HG03097 (cell line): ENCODE results near the gene P2RY8.
"Not testable (repeated sequence)": the region's sequence is repeated elsewhere in the genome, so short reads cannot be mapped to it uniquely, and the experiment has no call there.

Experiments used
- ATAC-seq: cut with Tn5 transposase; IDR thresholded peaks from one replicate; pipeline ENCODE4 v1.9.1; 2021; ENCODE audit not compliant: unreplicated experiment, low FRiP score

P2RY8 gene

DNA sequence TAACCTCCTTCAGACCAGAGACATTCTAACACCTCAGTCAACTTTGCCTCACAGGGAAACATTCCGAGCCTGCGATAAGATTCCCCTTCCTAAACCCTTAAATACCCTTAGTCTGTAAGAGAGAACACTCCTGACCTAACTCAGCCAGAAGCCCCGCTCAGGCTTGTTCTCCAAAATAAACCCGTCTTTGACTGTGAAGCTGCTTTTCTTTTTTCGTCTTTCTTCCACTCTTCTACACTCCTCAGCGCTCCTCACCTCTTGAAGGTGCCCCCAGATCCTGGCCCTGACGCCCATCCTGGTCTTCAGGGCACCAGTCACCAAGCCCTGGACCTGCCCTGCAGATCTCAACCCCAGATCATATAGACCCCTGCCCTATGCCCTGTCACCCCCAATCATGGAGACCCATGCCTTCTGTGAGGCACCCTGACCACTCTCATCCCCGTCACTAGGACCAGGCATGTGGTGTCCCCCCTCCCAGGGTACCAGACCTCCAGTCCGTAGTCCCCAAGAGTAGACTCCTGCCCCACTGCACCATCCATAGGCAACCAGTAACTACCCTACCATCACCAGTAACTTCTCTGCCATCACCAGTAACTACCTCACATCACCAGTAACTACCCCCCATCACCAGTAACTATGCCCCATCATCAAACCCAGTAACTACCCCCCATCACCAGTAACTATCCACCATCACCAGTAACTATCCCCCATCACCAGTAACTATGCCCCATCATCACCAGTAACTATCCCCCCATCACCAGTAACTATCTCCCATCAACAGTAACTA lies 87.8 kb downstream of the P2RY8 start:
- ATAC-seq, result no peak

DNA sequence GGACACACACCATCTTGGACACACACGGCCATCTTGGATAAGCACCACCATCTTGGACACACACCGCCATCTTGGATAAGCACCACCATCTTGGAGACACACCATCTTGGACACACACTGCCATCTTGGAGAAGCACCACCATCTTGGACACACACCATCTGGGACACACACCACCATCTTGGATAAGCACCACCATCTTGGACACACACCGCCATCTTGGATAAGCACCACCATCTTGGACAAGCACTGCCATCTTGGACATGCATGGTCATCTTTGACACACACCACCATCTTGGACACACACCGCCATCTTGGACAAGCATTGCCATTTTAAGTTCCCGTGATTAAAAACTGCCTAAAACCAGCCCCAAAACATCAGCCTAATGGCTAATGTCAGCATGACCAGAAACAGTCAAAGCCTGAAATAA lies 88.4 kb downstream of the P2RY8 start:
- ATAC-seq, result not testable (repeated sequence)

GRCh38 chrX:1447969-1448572 lies 88.9 kb downstream of the P2RY8 start:
- not testable (repeated sequence) for ATAC-seq

DNA sequence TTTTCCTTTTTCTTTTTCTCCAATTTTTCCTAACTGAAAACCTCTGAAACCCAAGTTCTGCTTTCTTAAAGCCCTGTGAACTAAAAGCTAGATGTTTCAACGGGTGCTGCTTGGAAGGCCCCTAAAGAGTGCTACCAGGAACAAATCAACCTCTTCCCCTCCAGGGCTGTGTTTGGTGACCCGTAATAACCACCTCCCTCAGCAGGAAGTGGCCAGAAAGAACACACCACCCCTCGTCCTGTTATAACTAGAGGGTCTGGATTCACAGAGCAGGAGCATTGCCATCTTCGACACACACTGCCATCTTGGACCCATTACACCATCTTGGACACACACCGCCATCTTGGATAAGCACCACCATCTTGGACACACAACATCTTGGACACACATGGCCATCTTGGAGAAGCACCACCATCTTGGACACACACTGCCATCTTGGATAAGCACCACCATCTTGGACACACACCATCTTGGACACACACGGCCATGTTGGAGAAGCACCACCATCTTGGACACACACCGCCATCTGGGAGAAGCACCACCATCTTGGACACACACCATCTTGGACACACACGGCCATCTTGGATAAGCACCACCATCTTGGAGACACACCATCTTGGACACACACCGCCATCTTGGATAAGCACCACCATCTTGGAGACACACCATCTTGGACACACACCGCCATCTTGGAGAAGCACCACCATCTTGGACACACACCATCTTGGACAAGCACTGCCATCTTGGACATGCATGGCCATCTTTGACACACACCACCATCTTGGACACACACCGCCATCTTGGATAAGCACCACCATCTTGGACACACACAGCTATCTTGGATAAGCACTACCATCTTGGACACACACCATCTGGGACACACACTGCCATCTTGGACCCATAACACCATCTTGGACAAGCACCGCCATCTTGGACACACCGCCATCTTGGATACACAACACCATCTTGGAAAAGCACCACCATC lies 89.7 kb downstream of the P2RY8 start:
- peak; percentile 54 for ATAC-seq

- ATAC-seq, result no peak
Observed at GRCh38 chrX:1444561-1445500, 92.2 kb downstream of the P2RY8 start.

- no peak for ATAC-seq
Observed at GRCh38 chrX:1443496-1444075, 93.4 kb downstream of the P2RY8 start.

DNA sequence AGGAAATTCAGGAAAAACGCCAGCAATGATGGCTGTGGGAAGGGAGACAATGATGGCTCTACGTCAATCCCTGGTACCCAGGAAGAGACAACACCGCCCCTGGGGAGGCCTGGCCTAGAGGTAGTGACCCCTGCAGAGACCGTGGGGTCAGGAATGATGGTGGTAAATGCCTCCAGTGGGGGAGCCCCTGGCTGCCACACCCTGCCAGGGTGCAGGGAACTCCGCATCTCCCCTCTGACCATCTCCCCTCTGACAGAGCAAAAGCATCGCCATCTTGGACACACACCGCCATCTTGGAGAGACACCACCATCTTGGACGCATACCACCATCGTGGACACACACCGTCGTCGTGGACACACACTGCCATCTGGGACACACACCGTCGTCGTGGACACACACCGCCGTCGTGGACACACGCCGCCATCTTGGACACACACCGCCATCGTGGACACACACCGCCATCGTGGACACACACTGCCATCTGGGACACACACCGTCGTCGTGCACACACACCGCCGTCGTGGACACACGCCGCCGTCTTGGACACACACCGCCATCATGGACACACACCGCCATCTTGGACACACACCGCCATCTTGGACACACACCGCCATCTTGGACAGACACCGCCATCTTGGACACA lies 94.1 kb downstream of the P2RY8 start:
- ATAC-seq, result no peak

- ATAC-seq, result no peak
Observed at GRCh38 chrX:1442016-1442665, 94.8 kb downstream of the P2RY8 start.

DNA sequence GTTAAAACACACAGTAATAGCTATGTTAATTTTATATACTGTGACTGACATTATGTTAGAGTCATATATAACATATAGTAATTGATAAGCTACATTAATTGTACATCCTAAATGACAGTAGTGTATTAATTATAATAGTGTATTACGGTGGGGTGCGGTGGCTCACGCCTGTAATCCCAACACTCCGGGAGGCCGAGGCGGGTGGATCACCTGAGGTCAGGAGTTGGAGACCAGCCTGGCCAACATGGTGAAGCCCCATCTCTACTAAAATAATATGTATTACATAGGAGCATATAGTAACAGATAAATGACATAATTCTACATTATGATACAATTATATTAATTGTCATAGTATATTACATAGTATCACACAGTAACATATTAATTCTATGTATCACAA lies 96.5 kb downstream of the P2RY8 start:
- no peak for ATAC-seq

DNA sequence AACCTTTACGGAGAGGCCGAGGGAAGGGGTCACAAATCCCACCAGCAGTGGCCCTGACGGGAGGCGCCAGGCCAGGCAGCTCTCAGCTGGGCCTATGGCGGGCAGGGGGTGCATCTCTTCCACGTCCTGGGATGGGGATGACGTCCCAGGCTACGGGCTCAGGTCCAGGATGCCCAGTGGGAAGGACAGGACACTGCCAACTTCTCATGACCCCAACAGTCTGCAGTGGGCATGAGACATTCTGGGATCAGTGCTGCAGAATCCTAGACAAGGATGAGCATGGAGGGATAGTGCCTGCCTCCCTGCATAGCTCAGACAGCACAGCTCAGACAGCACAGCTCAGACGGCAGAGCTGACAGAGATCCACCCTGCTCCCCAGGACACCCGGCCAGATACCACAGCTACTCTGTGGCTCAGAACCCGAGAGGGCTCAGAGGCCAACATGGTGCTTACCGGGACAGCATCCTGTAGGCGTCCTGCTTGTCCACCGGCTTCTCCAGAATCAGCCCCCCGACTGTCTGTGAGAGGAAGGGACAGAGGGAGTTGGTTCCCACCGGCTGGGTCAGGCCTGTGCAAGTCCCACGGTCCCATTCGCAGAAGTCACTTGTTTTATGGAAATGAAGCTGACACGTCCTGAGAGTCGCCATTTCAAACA lies 101.6 kb downstream of the P2RY8 start:
- ATAC-seq, result no peak

DNA sequence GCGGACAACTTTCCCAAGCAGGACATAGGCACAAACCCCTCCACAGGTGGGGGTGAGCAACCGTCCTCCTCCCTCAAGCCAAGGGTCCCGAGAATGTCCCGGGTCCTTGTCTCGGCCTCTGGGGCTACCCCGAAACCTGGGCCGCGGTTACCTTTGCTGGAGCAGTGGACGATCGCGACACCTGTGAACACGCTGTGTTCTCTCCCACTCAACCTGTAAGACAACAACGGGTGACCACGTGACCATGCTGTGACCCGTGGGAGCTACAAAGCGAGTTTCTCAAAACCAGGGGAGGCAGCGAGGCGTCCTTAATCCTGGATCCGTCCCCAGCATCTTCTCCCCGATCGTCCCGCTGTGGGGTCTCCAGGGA lies 102.1 kb downstream of the P2RY8 start:
- ATAC-seq, result no peak

DNA sequence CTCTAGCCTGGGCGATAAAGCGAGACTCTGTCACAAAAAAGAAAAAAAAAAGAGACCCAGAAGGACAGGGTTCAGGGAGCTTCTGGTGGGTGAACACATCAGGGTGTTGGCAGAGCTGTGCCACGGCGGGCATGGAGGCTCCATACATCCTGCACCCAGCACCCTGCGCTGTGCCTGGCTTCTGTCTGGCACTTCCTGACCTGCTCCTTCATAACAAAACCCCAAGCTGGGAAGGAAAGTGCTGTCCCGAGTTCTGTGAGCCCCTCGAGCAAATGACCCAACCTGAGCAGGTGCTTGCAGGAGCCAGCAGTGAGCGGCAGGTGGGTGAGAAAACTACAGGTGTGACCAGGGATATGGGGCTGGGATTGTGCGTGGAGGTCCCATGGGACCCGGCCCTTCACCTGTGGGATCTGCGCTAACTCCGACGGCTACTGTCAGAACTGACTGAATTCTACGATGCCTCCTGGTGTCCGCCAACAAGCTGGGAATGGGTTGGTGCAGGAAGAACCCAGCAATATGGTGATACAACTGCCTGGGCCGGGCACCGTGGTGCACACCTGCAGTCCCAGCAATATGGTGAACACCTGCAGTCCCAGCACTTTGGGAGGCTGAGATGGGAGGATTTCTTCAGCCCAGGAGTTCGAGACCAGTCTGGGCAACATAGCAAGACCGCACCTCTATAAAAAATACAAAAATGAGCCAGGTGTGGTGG lies 103.2 kb downstream of the P2RY8 start:
- no peak for ATAC-seq

DNA sequence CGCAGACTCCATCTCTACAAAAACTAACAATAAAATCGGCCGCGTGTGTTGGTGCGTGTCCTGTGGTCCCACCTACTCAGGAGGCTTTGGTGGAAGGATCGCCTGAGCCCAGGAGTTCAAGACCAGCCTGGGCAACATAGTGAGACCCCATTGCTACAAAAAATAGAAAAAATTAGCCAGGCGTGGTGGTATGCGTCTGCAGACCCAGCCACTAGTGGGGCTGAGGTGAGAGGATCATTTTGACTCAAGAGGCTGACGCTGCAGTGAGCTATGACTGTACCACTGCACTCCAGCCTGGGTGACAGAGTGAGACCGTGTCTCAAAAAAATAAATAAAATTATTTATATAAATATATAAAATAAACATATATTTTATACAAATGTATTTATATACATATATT lies 106.5 kb downstream of the P2RY8 start:
- ATAC-seq, result no peak

DNA sequence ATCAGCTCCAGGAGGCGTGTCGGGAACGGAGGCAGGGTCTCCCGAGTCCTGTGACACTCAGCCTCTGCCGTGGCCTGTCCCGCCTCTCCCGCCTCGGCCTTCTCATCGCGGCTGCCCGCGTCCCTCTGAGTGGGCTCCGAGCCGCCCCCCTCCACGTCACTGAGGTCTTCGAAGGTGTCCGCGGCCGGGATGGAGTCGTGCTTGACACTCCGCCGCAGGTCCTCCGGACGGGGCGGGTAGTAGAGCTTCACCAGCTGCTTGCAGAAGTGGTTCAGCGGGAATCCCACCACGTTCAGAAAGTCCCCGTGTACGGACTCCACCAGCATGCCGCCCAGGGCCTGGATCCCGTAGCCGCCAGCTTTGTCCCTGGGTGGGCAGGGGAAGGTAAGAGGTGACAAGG lies 109.2 kb downstream of the P2RY8 start:
- no peak for ATAC-seq

GRCh38 chrX:1426321-1426720 lies 110.7 kb downstream of the P2RY8 start:
- ATAC-seq, result not testable (repeated sequence)

DNA sequence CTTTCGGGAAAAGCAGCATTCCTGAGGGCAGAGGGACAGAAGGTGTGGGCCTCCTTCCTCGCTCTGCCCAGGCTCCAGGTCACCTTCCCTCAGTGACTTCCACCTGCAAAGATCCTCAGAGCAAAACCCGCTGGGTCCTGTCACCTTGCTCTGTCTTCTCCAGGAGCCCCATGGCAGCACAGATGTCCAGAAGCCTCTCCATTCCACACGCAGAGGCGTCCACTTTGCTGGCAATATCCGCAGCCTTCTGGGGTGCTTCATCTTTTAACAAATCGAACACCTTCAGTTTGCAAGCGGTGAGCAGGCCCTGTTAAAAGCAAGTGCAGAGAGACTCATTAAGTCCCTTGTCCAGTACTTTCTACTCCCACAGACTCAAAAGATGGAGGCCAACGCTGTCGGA lies 111.6 kb downstream of the P2RY8 start:
- no peak for ATAC-seq

DNA sequence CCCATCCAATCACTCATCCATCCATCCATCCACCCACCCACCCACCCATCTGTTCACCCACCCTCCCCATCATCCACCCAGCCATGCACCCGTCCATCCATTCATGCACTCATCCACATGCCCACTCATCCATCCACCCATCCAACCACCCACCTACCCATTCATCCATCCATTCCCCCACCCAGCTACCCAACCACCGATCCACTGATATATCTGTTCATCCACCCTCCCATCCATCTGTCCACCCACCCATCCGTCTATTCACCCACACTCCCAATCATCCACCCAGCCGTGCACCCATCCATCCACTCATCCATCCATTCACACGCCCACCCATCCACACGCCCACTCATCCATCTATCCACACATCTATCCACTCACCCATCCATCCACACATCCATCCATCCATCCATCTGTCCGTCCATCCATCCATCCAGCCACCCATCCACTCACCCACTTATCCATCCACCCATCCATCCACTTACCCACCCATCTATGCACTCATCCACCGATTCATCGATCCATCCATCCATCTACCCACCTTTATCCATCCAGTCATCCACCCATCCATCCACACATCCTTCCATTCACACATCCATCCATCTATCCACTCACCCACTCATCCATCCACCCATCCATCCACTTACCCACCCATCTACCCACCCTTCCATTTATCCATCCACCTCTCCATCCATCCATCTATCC lies 112.7 kb downstream of the P2RY8 start:
- no peak for ATAC-seq
